GM10266 (cell line): Measurements from ENCODE around the gene HRH3.

Source experiments
- DNase-seq: peaks from one replicate; pipeline ENCODE4 v3.0.0; 2012; ENCODE audit errors: extremely low spot score
- TF ChIP-seq, protein P1 (sequence below): IDR thresholded peaks from 2 replicates; pipeline ENCODE4 v1.5.1; 2012; ENCODE audit warnings: mild to moderate bottlenecking, low read depth; ENCODE audit not compliant: control insufficient read depth, insufficient read depth; ENCODE audit errors: missing control alignments

Gene HRH3

DNA sequence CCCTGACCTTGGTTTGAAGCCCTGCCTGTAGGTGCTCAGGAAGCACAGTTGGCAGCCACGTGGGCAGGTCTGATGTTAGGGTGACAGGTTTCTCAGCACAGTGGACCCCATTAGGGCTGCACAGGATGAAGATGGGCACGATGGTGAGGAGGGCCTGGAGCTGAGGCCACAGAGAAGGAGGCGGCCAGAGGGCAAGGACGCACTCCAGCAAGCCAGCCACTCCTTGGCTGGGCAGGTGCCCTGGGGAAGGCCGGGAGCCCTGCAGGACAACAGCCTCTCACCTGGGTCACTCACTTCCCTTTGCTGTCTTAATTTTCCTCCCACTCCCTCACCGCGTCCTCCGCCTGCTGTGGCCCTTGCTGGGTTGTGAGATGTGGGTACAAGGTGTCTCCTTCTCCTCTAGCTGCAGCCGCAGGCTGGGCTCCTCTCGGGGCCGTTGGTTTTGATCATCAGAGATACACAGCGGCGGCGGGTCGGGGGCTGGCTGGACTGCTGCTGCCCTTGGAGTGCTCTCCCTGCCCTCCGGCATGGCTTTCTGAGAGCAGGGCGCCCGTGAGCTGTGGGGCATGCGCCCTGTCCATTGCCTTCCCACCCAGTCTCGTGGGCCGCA, 23.9 kb upstream of the HRH3 start:
- no peak for DNase-seq
- TF ChIP-seq, protein P1, sequence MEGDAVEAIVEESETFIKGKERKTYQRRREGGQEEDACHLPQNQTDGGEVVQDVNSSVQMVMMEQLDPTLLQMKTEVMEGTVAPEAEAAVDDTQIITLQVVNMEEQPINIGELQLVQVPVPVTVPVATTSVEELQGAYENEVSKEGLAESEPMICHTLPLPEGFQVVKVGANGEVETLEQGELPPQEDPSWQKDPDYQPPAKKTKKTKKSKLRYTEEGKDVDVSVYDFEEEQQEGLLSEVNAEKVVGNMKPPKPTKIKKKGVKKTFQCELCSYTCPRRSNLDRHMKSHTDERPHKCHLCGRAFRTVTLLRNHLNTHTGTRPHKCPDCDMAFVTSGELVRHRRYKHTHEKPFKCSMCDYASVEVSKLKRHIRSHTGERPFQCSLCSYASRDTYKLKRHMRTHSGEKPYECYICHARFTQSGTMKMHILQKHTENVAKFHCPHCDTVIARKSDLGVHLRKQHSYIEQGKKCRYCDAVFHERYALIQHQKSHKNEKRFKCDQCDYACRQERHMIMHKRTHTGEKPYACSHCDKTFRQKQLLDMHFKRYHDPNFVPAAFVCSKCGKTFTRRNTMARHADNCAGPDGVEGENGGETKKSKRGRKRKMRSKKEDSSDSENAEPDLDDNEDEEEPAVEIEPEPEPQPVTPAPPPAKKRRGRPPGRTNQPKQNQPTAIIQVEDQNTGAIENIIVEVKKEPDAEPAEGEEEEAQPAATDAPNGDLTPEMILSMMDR, result no peak

- DNase-seq, result no peak
- TF ChIP-seq, protein P1, result no peak
These were observed 23.0 kb upstream of the HRH3 start for GRCh38 chr20:62243106-62243505.

GRCh38 chr20:62242176-62242575, 22.1 kb upstream of the HRH3 start:
- DNase-seq, result no peak
- TF ChIP-seq, protein P1, result no peak

DNA sequence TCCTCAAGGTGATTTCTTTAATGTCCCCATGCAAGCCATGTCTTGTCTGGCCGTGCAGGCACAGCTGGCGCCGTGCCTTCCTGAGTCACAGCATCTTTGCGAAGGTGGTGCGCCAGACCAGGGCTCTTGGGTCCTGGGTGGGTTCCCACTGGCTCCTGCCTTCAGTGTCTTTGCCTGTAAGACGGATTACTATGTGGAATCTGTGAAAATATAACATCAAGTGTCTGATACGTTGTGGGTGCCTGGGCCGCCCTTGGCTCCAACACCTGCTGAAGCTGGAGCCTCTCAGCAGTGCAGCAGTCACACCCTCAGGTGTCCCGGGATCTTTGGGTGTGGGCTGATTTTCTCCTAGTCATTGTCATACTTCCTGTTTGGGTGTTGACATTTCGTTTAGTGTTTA, 21.4 kb upstream of the HRH3 start:
- TF ChIP-seq, protein P1, result no peak
- DNase-seq, result no peak

DNA sequence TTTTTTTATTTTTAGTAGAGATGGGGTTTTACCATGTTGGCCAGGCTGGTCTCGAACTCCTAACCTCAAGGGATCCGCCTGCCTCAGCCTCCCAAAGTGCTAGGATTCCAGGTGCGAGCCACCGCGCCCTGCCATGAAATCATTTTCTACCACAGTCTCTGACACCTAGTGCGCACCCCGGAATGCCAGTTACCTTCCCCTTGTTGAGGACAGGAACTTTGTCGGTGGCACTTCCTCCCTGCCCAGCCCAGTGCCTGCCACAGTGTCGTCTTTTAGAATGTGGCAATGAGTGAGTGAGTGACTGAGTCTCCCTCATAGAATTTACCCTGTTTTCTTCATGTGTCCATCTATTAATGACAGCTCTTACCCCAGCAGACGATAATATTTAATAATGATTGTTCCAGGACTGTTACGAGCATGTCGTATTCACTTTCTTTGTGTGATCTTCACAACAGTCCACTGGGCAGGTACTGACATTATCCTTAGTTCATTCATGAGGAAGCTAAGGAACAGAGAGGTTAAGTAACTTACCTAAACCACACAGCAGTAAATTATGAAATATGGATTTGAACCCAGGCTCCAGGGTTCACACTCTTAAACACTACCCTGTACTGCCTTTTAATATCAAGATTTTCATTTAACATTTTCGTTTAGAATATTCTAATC, 20.1 kb upstream of the HRH3 start:
- no peak for DNase-seq
- TF ChIP-seq, protein P1, result no peak

DNA sequence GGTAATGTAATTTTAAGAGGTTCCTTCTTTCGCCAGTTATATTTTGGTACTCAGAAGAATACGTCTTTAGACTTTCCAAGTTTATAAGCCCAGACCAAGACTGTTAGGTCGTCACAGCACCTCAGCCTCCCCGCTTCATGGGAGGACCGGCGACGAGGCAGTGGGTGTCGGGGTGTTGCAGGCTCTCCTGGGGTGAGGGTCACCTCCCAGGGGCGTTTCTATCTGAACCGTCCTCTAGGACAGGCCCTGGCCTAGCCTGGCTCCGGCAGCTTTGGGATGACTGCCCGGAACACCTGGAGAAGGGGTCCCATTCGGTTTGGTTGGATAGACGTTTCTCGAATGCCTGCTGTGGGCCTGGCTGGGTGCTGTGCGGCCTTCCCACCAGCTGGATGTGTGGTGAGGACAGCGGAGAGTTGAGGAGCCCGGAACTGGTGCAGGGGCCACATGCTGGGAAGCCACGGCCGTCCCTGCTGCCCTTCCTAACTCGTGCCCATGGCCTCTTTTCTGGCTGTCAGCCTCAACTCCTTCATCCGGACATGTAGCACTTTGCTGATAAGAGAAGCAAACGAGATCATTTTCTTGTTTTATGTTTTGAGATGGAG, 19.3 kb upstream of the HRH3 start:
- DNase-seq, result no peak
- TF ChIP-seq, protein P1, result no peak

- DNase-seq, result no peak
- TF ChIP-seq, protein P1, result no peak
These were observed 18.6 kb upstream of the HRH3 start for GRCh38 chr20:62238569-62239277.
